GM23248 (cell line): ENCODE data around the gene ATRAID.

Source experiments
- EZH2 ChIP-seq: fragments of 200-600 bp; sonication (generic); IDR thresholded peaks from 2 replicates; pipeline ENCODE4 v1.6.1; 2018; ENCODE audit warnings: antibody characterized with exemption, mild to moderate bottlenecking; ENCODE audit not compliant: insufficient read depth, poor library complexity, severe bottlenecking
- EZH2phosphoT487 ChIP-seq: fragments of 200-600 bp; sonication (generic); IDR thresholded peaks from 2 replicates; pipeline ENCODE4 v1.6.1; 2018; ENCODE audit warnings: antibody characterized with exemption, moderate library complexity, mild to moderate bottlenecking, low read depth; ENCODE audit not compliant: insufficient read depth

GRCh38 chr2:27162151-27163121 lies 49.4 kb upstream of the ATRAID start:
- TF ChIP-seq EZH2phosphoT487: no peak
- TF ChIP-seq EZH2: no peak
